Neural progenitor cell (in vitro differentiated cells): ENCODE data around the gene CCDC80. TPM values are rescaled to one million over a fixed set of nuclear protein-coding genes. Genes with fewer than 3 reads are reported as not detected.

Source experiments
- DNase-seq: peaks from one replicate; pipeline ENCODE4 v3.0.0-alpha.2; 2016; ENCODE audit warnings: low spot score
- H2AFZ ChIP-seq: fragments of 200-600 bp; sonication (generic); replicated peaks from 2 replicates; pipeline ENCODE4 v1.6.1; 2016; ENCODE audit warnings: antibody characterized with exemption
- H3F3A ChIP-seq: fragments of 200-600 bp; sonication (generic); 2 replicates; pipeline ENCODE4 v1.6.1; 2016; ENCODE audit warnings: antibody characterized with exemption, low read depth
- H3K27ac ChIP-seq: fragments of 200-600 bp; sonication (generic); 2 replicates; pipeline ENCODE4 v1.5.1; 2016; ENCODE audit warnings: mild to moderate bottlenecking
- H3K27me3 ChIP-seq: fragments of 200-600 bp; sonication (generic); 2 replicates; pipeline ENCODE4 v1.6.1; 2016; ENCODE audit warnings: mild to moderate bottlenecking, moderate library complexity
- H3K36me3 ChIP-seq: fragments of 200-600 bp; sonication (generic); 2 replicates; pipeline ENCODE4 v1.5.1; 2016
- H3K4me1 ChIP-seq: fragments of 200-600 bp; sonication (generic); 2 replicates; pipeline ENCODE4 v1.6.1; 2016; ENCODE audit warnings: mixed run types
- H3K4me2 ChIP-seq: fragments of 200-600 bp; sonication (generic); 2 replicates; pipeline ENCODE4 v1.6.1; 2016
- H3K4me3 ChIP-seq: fragments of 200-600 bp; sonication (generic); 2 replicates; pipeline ENCODE4 v1.5.1; 2016
- H3K79me2 ChIP-seq: fragments of 200-600 bp; sonication (generic); 2 replicates; pipeline ENCODE4 v1.6.1; 2016; ENCODE audit warnings: low read depth
- H3K9ac ChIP-seq: fragments of 200-600 bp; sonication (generic); 2 replicates; pipeline ENCODE4 v1.6.1; 2016
- H3K9me3 ChIP-seq: fragments of 200-600 bp; sonication (generic); 2 replicates; pipeline ENCODE4 v1.5.1; 2016; ENCODE audit warnings: low read depth
- H4K20me1 ChIP-seq: fragments of 200-600 bp; sonication (generic); 2 replicates; pipeline ENCODE4 v1.6.1; 2016; ENCODE audit warnings: low read depth
- H3K27ac Mint-ChIP-seq: 3 replicates; pipeline ENCODE4 v1.8.0; 2021; ENCODE audit warnings: mixed read lengths
- H3K27me3 Mint-ChIP-seq: 2 replicates; pipeline ENCODE4 v1.8.0; 2022; ENCODE audit warnings: low read depth, mild to moderate bottlenecking, inconsistent platforms, moderate library complexity, mixed read lengths; ENCODE audit not compliant: insufficient read depth
- H3K36me3 Mint-ChIP-seq: 3 replicates; pipeline ENCODE4 v1.8.0; 2021; ENCODE audit warnings: mixed read lengths
- H3K4me1 Mint-ChIP-seq: 3 replicates; pipeline ENCODE4 v1.8.0; 2021; ENCODE audit warnings: mixed read lengths
- H3K4me3 Mint-ChIP-seq: 3 replicates; pipeline ENCODE4 v1.8.0; 2021; ENCODE audit warnings: mild to moderate bottlenecking, moderate library complexity, mixed read lengths
- H3K9me3 Mint-ChIP-seq: 3 replicates; pipeline ENCODE4 v1.8.0; 2020; ENCODE audit warnings: mixed read lengths
- EZH2 ChIP-seq: fragments of 200-600 bp; sonication (generic); IDR thresholded peaks from 2 replicates; pipeline ENCODE4 v1.6.1; 2017; ENCODE audit warnings: antibody characterized with exemption, mild to moderate bottlenecking, moderate library complexity
- EZH2phosphoT487 ChIP-seq: fragments of 200-600 bp; sonication (generic); IDR thresholded peaks from 2 replicates; pipeline ENCODE4 v1.6.1; 2017; ENCODE audit warnings: antibody characterized with exemption
- total RNA-seq: library from RNA; depleted of rRNA; stranded (reverse); fragments of >200 nt; gene quantifications from 2 replicates; pipeline ENCODE4 v1.2.3, GENCODE V29; 2015; ENCODE audit warnings: low replicate concordance
- TF ChIP-seq, protein P1 (sequence below): fragments of 200-600 bp; sonication (generic); IDR thresholded peaks from 2 replicates; pipeline ENCODE4 v1.5.1; 2017; ENCODE audit warnings: antibody characterized with exemption, mild to moderate bottlenecking

Gene CCDC80
- total RNA-seq, 1 donor from 2014 or later, result 21.5 TPM

DNA sequence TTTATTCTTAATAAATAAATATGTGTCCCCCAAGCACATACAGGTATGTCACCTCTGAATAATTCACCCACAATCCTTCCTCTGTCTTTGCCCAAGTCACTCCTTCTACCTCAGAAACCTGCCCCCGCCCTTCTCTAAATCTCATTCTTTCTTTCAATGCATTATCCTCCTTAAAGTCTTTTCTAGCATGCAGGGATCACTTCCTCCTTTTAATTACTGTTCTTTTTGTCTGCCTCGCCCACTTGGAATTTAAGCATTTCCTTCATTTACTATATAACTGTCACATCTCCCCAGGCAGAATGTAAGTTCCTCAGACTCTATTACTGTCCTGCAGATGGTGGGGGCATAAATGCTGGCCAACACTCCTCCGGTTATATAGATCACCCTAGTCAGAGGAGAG is 7.8 kb downstream of the CCDC80 start:
- H3K79me2 ChIP-seq, result no peaks in the 10 kb centered on the region
- H3K4me1 Mint-ChIP-seq, result peaks cover 70% of the 10 kb centered on the region
- H2AFZ ChIP-seq, result no peak overlapping the region

GRCh38 chr3:112632596-112632995 is 8.3 kb downstream of the CCDC80 start:
- Mint-ChIP-seq H3K27ac (peak overlapping the region; percentile 54), H3K9me3 (peaks cover 13% of the 10 kb centered on the region), H3K36me3 (peaks cover 25% of the 10 kb centered on the region), H3K27me3 (no peaks in the 10 kb centered on the region), H3K4me1 (peaks cover 67% of the 10 kb centered on the region), H3K4me3 (peak overlapping the region; percentile 56)
- Histone ChIP-seq H3F3A (peaks cover 41% of the 10 kb centered on the region), H3K9ac (no peak overlapping the region), H2AFZ (no peak overlapping the region), H4K20me1 (no peaks in the 10 kb centered on the region), H3K4me2 (peak overlapping the region; percentile 60), H3K27me3 (no peaks in the 10 kb centered on the region), H3K4me3 (no peak overlapping the region), H3K36me3 (no peaks in the 10 kb centered on the region), H3K4me1 (peaks cover 59% of the 10 kb centered on the region), H3K79me2 (no peaks in the 10 kb centered on the region), H3K27ac (peak overlapping the region; percentile 9), H3K9me3 (no peaks in the 10 kb centered on the region)
- TF ChIP-seq, protein P1, sequence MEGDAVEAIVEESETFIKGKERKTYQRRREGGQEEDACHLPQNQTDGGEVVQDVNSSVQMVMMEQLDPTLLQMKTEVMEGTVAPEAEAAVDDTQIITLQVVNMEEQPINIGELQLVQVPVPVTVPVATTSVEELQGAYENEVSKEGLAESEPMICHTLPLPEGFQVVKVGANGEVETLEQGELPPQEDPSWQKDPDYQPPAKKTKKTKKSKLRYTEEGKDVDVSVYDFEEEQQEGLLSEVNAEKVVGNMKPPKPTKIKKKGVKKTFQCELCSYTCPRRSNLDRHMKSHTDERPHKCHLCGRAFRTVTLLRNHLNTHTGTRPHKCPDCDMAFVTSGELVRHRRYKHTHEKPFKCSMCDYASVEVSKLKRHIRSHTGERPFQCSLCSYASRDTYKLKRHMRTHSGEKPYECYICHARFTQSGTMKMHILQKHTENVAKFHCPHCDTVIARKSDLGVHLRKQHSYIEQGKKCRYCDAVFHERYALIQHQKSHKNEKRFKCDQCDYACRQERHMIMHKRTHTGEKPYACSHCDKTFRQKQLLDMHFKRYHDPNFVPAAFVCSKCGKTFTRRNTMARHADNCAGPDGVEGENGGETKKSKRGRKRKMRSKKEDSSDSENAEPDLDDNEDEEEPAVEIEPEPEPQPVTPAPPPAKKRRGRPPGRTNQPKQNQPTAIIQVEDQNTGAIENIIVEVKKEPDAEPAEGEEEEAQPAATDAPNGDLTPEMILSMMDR, result no peak
- no peak for TF ChIP-seq EZH2
- TF ChIP-seq EZH2phosphoT487, result no peak
- no peak for DNase-seq

More for the DNA sequence above, 7.8 kb downstream of the CCDC80 start:
- H3K4me3 Mint-ChIP-seq, result no peak overlapping the region
- H3K9ac ChIP-seq, result no peak overlapping the region
- H3K4me2 ChIP-seq, result peak overlapping the region; percentile 60
- H3K9me3 ChIP-seq, result no peaks in the 10 kb centered on the region
- peak; percentile 55 for DNase-seq
- peaks cover 41% of the 10 kb centered on the region for H3F3A ChIP-seq
- no peaks in the 10 kb centered on the region for H3K27me3 ChIP-seq
- H3K4me1 ChIP-seq, result peaks cover 54% of the 10 kb centered on the region
- H3K27ac ChIP-seq, result peak overlapping the region; percentile 67
- peak overlapping the region; percentile 2 for H3K4me3 ChIP-seq
- no peak for TF ChIP-seq EZH2
- TF ChIP-seq, protein P1, result no peak
- TF ChIP-seq EZH2phosphoT487, result no peak
- H3K27me3 Mint-ChIP-seq, result no peaks in the 10 kb centered on the region
- peaks cover 29% of the 10 kb centered on the region for H3K36me3 Mint-ChIP-seq
- no peaks in the 10 kb centered on the region for H3K36me3 ChIP-seq
- H3K9me3 Mint-ChIP-seq, result peaks cover 19% of the 10 kb centered on the region
- no peaks in the 10 kb centered on the region for H4K20me1 ChIP-seq
- peak overlapping the region; percentile 27 for H3K27ac Mint-ChIP-seq

DNA sequence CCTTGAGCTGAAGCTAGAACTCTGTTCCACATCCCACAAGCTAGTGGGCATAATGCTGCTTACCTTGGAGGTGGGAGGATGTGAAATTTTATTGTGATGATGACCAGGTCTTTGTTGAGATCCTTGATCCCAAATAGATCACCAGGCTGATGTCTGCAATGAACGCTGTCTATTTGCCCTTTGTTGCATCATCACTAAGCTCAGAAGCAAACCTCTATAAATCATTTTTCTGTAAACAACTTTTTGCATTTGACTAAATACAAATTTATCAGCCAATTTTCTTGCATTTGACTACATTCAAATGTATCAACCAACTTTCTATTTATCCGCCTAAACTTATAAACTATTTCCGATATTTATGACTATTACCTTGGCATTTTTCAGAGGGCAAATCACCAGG is 9.7 kb downstream of the CCDC80 start:
- Histone ChIP-seq H2AFZ (peak overlapping the region; percentile 5), H3K9me3 (no peaks in the 10 kb centered on the region), H3K4me2 (peak overlapping the region; percentile 60), H3K9ac (no peak overlapping the region), H3F3A (peaks cover 41% of the 10 kb centered on the region), H3K27ac (no peak overlapping the region), H3K36me3 (no peaks in the 10 kb centered on the region), H3K4me3 (no peak overlapping the region), H3K4me1 (peaks cover 59% of the 10 kb centered on the region), H4K20me1 (no peaks in the 10 kb centered on the region), H3K79me2 (no peaks in the 10 kb centered on the region), H3K27me3 (no peaks in the 10 kb centered on the region)
- TF ChIP-seq, protein P1, result no peak
- TF ChIP-seq EZH2phosphoT487, result no peak
- no peak for TF ChIP-seq EZH2
- no peak overlapping the region for H3K4me3 Mint-ChIP-seq
- DNase-seq, result no peak
- H3K27ac Mint-ChIP-seq, result peak overlapping the region; percentile 80
- peaks cover 1% of the 10 kb centered on the region for H3K9me3 Mint-ChIP-seq
- H3K27me3 Mint-ChIP-seq, result no peaks in the 10 kb centered on the region
- peaks cover 54% of the 10 kb centered on the region for H3K4me1 Mint-ChIP-seq
- peaks cover 11% of the 10 kb centered on the region for H3K36me3 Mint-ChIP-seq
